ENCODE measurements around the gene USP22.
"Not testable (repeated sequence)": the region's sequence is repeated elsewhere in the genome, so short reads cannot be mapped to it uniquely, and the experiment has no call there.

The USP22 gene

GRCh38 chr17:20981046-20981920 lies 61.5 kb downstream of the USP22 start:
- no peak overlapping the region for H2AFZ ChIP-seq (ENCODE audit: insufficient read depth, low read length, poor library complexity)
- no peak overlapping the region for H3K4ac ChIP-seq (ENCODE audit: low read depth, low read length)
- no peak for DNase-seq
- H3K36me3 ChIP-seq (ENCODE audit: control insufficient read depth in 1 of 2, insufficient read depth in 2 of 2, low read length in 2 of 2), result peaks cover 0 to 3% of the 10 kb centered on the region in 2 experiments
- no peaks in the 10 kb centered on the region for H3K79me2 ChIP-seq (ENCODE audit: control insufficient read depth, insufficient read depth, low read length, poor library complexity)
- H3K4me3 ChIP-seq (ENCODE audit: low read depth, low read length), result no peak overlapping the region
- no peak overlapping the region for H2AK5ac ChIP-seq (ENCODE audit: low read length)
- H3K9me3 ChIP-seq (ENCODE audit: insufficient read depth, low read depth, low read length), result peaks cover 1% of the 10 kb centered on the region
- H3K79me1 ChIP-seq (ENCODE audit: low read length), result no peaks in the 10 kb centered on the region
- H3K27me3 ChIP-seq (ENCODE audit: insufficient read depth, low read length), result no peaks in the 10 kb centered on the region
- no peak overlapping the region for H3K23ac ChIP-seq (ENCODE audit: low read length)
- no peak overlapping the region for H3K27ac ChIP-seq (ENCODE audit: low read depth, low read length)
- H2BK12ac ChIP-seq (ENCODE audit: low read length), result no peak overlapping the region
- no CpG with 5 or more reads among the region's 14 CpGs for WGBS (ENCODE audit: extremely low coverage, insufficient coverage, insufficient read length)
- H3K18ac ChIP-seq (ENCODE audit: low read length), result no peak overlapping the region
- H4K8ac ChIP-seq (ENCODE audit: low read depth, low read length), result no peak overlapping the region
- H3K14ac ChIP-seq (ENCODE audit: low read length), result no peak overlapping the region
- H3K4me2 ChIP-seq (ENCODE audit: low read length), result no peak overlapping the region
- H3K4me1 ChIP-seq (ENCODE audit: control insufficient read depth in 1 of 2, insufficient read depth in 2 of 2, low read length in 2 of 2), result no peaks in the 10 kb centered on the region
- H2BK120ac ChIP-seq (ENCODE audit: insufficient read depth, low read length, poor library complexity), result no peak overlapping the region
- H4K91ac ChIP-seq (ENCODE audit: low read depth, low read length), result no peak overlapping the region
- no peak overlapping the region for H3K9ac ChIP-seq (ENCODE audit: low read length)
- no peak overlapping the region for H2BK5ac ChIP-seq (ENCODE audit: low read depth, low read length, poor library complexity)
- H4K12ac ChIP-seq (ENCODE audit: low read depth, low read length), result no peak overlapping the region

- Histone ChIP-seq H3K4me2 (ENCODE audit: low read length) (no peak overlapping the region), H3K27ac (ENCODE audit: low read depth, low read length) (no peak overlapping the region), H2AFZ (ENCODE audit: insufficient read depth, low read length, poor library complexity) (no peak overlapping the region), H3K27me3 (ENCODE audit: insufficient read depth, low read length) (no peaks in the 10 kb centered on the region), H3K79me2 (ENCODE audit: control insufficient read depth, insufficient read depth, low read length, poor library complexity) (no peaks in the 10 kb centered on the region), H4K8ac (ENCODE audit: low read depth, low read length) (no peak overlapping the region), H3K36me3 (ENCODE audit: control insufficient read depth in 1 of 2, insufficient read depth in 2 of 2, low read length in 2 of 2) (peaks cover 0 to 3% of the 10 kb centered on the region in 2 experiments), H3K4me1 (ENCODE audit: control insufficient read depth in 1 of 2, insufficient read depth in 2 of 2, low read length in 2 of 2) (no peaks in the 10 kb centered on the region), H3K4me3 (ENCODE audit: low read depth, low read length) (no peak overlapping the region), H4K91ac (ENCODE audit: low read depth, low read length) (no peak overlapping the region), H3K23ac (ENCODE audit: low read length) (no peak overlapping the region), H3K9ac (ENCODE audit: low read length) (no peak overlapping the region), H3K79me1 (ENCODE audit: low read length) (no peaks in the 10 kb centered on the region), H3K18ac (ENCODE audit: low read length) (no peak overlapping the region), H2AK5ac (ENCODE audit: low read length) (no peak overlapping the region), H2BK12ac (ENCODE audit: low read length) (no peak overlapping the region), H3K9me3 (ENCODE audit: insufficient read depth, low read depth, low read length) (peaks cover 1% of the 10 kb centered on the region), H3K14ac (ENCODE audit: low read length) (no peak overlapping the region), H2BK120ac (ENCODE audit: insufficient read depth, low read length, poor library complexity) (no peak overlapping the region), H2BK5ac (ENCODE audit: low read depth, low read length, poor library complexity) (no peak overlapping the region), H3K4ac (ENCODE audit: low read depth, low read length) (no peak overlapping the region), H4K12ac (ENCODE audit: low read depth, low read length) (no peak overlapping the region)
- WGBS (ENCODE audit: extremely low coverage, insufficient coverage, insufficient read length), result no CpG with 5 or more reads among the region's 3 CpGs
- no peak for DNase-seq
These were observed 63.1 kb downstream of the USP22 start for GRCh38 chr17:20979792-20980083.

- not testable (repeated sequence) for H2BK120ac ChIP-seq (ENCODE audit: insufficient read depth, low read length, poor library complexity); H3K79me2 ChIP-seq (ENCODE audit: control insufficient read depth, insufficient read depth, low read length, poor library complexity); H3K27me3 ChIP-seq (ENCODE audit: insufficient read depth, low read length); H3K18ac ChIP-seq (ENCODE audit: low read length); H4K91ac ChIP-seq (ENCODE audit: low read depth, low read length); H3K4ac ChIP-seq (ENCODE audit: low read depth, low read length); H3K9me3 ChIP-seq (ENCODE audit: insufficient read depth, low read depth, low read length); H2AK5ac ChIP-seq (ENCODE audit: low read length); H3K9ac ChIP-seq (ENCODE audit: low read length); H2BK12ac ChIP-seq (ENCODE audit: low read length); H3K36me3 ChIP-seq (ENCODE audit: control insufficient read depth in 1 of 2, insufficient read depth in 2 of 2, low read length in 2 of 2); H2AFZ ChIP-seq (ENCODE audit: insufficient read depth, low read length, poor library complexity); H3K27ac ChIP-seq (ENCODE audit: low read depth, low read length); H3K14ac ChIP-seq (ENCODE audit: low read length); H3K4me1 ChIP-seq (ENCODE audit: control insufficient read depth in 1 of 2, insufficient read depth in 2 of 2, low read length in 2 of 2); H3K4me2 ChIP-seq (ENCODE audit: low read length); H3K79me1 ChIP-seq (ENCODE audit: low read length); H4K8ac ChIP-seq (ENCODE audit: low read depth, low read length); H3K23ac ChIP-seq (ENCODE audit: low read length); H4K12ac ChIP-seq (ENCODE audit: low read depth, low read length); DNase-seq; H3K4me3 ChIP-seq (ENCODE audit: low read depth, low read length); H2BK5ac ChIP-seq (ENCODE audit: low read depth, low read length, poor library complexity)
- no CpG with 5 or more reads among the region's 9 CpGs for WGBS (ENCODE audit: extremely low coverage, insufficient coverage, insufficient read length)
These were observed 63.6 kb downstream of the USP22 start for GRCh38 chr17:20979007-20979791.

- not testable (repeated sequence) for H3K4me1 ChIP-seq (ENCODE audit: control insufficient read depth in 1 of 2, insufficient read depth in 2 of 2, low read length in 2 of 2); H3K27ac ChIP-seq (ENCODE audit: low read depth, low read length); H3K79me2 ChIP-seq (ENCODE audit: control insufficient read depth, insufficient read depth, low read length, poor library complexity); H3K27me3 ChIP-seq (ENCODE audit: insufficient read depth, low read length); H3K9ac ChIP-seq (ENCODE audit: low read length); H3K9me3 ChIP-seq (ENCODE audit: insufficient read depth, low read depth, low read length); DNase-seq; H2BK12ac ChIP-seq (ENCODE audit: low read length); H3K36me3 ChIP-seq (ENCODE audit: control insufficient read depth in 1 of 2, insufficient read depth in 2 of 2, low read length in 2 of 2); H3K14ac ChIP-seq (ENCODE audit: low read length); H4K91ac ChIP-seq (ENCODE audit: low read depth, low read length); H2AFZ ChIP-seq (ENCODE audit: insufficient read depth, low read length, poor library complexity); H3K4me2 ChIP-seq (ENCODE audit: low read length); H2BK5ac ChIP-seq (ENCODE audit: low read depth, low read length, poor library complexity); H2AK5ac ChIP-seq (ENCODE audit: low read length); H3K79me1 ChIP-seq (ENCODE audit: low read length); H3K4me3 ChIP-seq (ENCODE audit: low read depth, low read length); H3K18ac ChIP-seq (ENCODE audit: low read length); H3K4ac ChIP-seq (ENCODE audit: low read depth, low read length); H4K8ac ChIP-seq (ENCODE audit: low read depth, low read length); H3K23ac ChIP-seq (ENCODE audit: low read length); H2BK120ac ChIP-seq (ENCODE audit: insufficient read depth, low read length, poor library complexity); H4K12ac ChIP-seq (ENCODE audit: low read depth, low read length)
- no CpG with 5 or more reads among the region's 13 CpGs for WGBS (ENCODE audit: extremely low coverage, insufficient coverage, insufficient read length)
These were observed 65.1 kb downstream of the USP22 start for GRCh38 chr17:20977609-20978253.
